ENCODE results near the gene BARHL2.

- TF ChIP-seq POLR2AphosphoS5 (IDR thresholded peaks at IDR 0.05; ENCODE audit: low read depth) (no peak), CTCF (IDR thresholded peaks at IDR 0.05; ENCODE audit: insufficient read depth, low read length) (no peak), REST (IDR thresholded peaks at IDR 0.05; ENCODE audit: insufficient replicate concordance, low read depth) (no peak), GABPA (IDR thresholded peaks at IDR 0.05; ENCODE audit: low read depth) (no peak)
Measured at GRCh38 chr1:90712153-90712856, 4.8 kb downstream of the BARHL2 start.
